ENCODE data around the gene CEP95.
"Not testable (repeated sequence)": the region's sequence is repeated elsewhere in the genome, so short reads cannot be mapped to it uniquely, and the experiment has no call there.

The CEP95 gene

GRCh38 chr17:64527914-64528313 is 21.1 kb downstream of the CEP95 start:
- no peak for DNase-seq

GRCh38 chr17:64529221-64529620 is 22.4 kb downstream of the CEP95 start:
- no peak for DNase-seq

DNA sequence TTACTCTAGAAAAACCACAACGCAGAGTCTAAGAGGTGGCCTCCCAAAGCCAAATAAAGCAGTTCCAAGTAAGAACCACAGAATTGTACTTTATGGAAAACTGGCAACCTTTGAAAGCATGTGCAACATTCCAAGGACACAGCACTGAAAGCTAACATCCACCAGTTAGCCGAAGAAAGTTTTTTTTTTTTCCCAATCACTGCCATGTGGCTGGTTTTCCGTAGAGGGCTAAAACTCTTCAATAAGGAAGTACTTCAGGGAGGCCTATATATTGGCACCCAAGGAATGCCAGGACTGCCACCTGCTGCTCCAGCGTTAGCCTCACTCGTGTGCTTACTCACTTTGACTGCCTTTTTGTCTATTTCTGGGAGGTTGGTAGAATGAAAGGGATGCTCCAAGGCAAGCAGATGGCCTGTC is 25.2 kb downstream of the CEP95 start:
- DNase-seq = no peak

GRCh38 chr17:64532409-64532808 is 25.6 kb downstream of the CEP95 start:
- no peak for DNase-seq

DNA sequence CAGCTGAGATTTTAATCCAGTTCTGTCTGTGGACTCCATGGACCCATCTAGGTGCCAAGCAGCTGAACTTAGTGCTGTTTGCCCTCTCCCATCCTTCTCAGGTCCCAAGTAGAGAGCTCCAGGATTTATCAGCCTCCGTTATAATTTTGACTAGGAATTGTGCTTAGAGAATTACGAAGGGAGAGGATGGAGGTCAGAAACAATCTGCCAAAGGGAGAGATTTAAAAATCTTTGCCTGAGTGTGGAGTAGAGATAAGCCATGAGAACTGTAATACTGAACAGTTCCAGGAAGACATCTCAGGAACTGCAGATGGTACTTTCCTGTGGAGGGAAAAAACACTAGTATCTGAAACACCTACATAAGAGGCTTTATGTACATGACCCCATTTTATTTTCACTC is 27.0 kb downstream of the CEP95 start:
- no peak for DNase-seq

DNA sequence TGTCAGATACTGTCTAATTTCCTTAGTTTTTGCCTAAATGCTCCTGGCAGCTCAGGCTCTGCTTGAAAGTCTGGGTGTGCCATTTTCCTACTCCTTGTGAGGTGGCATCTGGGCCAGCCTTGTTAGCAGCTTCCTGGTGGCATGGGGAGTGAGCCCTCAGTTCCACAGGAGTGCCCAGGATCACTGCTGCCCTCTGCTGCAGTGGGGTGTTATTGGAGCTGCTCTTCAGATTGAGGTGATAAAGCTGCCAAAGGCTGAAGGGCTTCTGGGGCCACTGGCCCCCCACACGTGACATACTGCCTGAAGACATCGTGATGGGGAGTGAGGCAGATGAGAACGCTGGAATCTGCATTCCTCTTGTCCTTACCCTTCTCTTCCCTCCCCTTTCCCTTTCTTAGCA is 27.4 kb downstream of the CEP95 start:
- DNase-seq = no peak

DNA sequence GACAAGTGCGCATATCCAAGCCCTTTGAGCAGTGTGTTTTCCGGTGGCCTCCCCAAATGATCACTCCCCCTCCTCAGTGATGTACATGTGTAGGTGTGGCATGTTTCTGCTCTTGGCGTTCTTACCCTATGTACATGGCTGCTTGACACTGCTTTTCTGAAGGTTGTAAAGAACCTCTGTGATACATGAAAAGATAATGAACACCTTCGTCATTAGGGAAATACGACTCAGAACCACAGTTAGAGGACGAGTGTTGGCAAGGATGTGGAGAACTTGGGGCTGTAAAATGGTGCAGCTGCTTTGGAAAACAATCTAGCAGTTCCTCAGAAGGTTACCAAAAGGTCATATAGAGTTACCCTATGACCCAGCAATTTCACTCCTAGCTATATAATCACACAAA is 28.6 kb downstream of the CEP95 start:
- no peak for DNase-seq

GRCh38 chr17:64536913-64537312 is 30.1 kb downstream of the CEP95 start:
- no peak for DNase-seq

DNA sequence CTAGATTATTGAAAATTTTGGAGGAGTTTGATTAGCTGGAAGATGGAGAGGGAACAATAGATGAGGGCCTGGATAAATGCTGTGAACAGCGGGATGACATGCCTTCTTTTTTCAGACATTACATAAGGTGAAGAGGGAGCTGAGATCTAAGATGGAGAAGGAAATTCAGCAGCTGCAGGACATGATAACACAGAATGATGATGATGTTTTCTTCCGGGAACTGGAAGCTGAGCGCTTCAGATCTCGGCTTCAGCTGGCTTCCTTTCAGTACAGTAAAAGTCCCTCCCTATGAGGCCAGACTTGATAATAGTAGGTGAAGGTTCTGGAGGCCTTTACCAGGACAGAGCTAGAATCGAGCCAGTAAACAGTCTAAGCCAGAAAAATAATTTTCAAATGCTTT is 30.7 kb downstream of the CEP95 start:
- DNase-seq = no peak

DNA sequence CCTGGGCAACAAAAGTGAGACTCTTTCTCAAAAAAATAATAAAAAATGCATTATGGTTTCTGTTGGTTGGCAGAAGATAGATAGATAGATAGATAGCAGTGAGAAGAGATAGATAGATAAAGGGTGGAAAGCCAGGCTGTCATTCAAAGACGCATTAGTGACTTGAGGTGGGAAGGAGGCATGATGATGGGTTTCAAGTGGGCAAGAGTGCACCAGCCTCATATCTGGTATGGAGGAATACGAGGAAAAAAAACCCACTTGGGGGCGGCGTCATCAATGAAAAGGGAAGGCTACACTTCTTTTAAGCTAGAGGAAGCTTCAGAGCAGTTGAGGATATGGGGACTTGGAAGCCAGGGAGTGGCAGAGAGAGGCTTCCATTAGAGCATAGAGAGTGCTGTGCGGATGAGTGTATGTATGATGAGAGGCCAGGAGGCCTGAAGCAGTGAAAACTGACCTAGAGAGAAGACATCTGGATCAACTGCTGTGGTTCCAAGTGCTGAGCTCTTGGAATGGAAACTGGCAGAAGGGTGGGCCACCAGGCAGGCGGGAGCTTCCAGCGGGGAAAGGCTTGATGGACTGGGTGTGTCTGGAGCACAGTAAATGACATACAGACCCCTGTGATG is 31.8 kb downstream of the CEP95 start:
- no peak for DNase-seq

DNA sequence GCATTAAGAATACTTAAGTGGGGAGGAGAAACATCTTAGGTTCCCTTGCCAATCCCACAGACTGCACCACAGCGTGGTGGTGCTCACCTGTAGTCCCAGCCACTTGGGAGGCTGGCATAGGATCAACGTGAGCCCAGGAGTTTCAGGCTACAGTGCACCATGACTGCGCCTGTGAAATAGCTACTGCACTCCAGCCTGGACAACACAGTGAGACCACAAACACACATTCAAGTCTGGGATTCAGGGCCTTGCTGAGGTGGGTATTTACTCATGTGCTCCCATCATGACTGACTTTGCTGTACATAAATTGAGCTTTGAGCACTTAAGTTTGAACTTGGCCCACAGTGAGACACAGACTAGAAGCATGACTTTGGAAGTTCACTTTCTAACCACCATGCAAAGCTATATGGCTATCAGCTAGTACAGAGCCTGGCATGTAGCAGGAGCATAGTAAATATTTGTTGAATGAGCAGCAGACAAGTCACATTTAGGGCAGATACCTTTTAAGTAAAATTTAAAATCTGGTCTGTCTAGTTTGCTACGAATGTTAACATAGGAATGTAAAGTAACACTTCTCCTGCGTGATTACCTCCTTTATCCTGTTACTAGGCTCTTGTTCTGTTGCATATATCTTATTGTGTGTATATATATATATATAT is 33.5 kb downstream of the CEP95 start:
- DNase-seq = no peak

DNA sequence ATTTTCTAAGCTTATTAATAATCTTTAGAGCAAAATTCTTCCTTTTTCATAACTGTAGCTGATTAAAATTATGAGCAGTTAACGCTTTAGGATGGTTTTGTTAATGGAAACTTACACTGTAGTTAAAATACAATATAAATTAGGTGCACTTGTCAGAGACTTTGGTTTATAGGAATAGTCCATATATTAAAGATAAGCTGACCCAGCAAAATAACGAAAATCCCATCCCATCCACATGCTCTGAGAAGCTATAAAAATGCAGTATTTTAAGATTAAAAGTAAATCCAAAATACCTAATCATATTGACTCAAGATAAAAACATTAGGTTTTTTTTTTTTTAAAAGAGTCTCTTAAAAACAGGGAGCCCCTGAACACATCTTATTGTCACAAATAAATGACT is 38.0 kb downstream of the CEP95 start:
- DNase-seq = no peak

DNA sequence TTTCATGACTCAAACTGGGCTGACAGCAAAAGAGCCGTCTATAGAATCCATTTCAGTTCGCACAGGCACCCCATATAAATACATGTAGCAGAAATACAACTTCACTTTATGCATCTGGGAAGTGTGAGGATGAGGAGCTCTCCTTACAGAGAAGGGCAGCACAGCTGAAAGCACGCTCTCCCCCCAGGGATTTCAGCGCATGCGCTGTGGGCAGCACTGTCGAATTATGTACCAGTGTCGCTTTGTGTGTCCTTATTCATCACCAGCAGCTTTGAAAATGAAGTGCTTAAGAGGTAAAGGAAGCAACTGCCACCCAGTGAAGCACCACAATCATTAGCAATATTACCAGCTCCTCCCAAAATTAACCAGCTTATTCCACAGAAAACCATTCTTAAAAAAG is 39.9 kb downstream of the CEP95 start:
- DNase-seq = no peak

GRCh38 chr17:64547319-64547718 is 40.5 kb downstream of the CEP95 start:
- no peak for DNase-seq

- no peak for DNase-seq
Measured at GRCh38 chr17:64551461-64551860, 44.7 kb downstream of the CEP95 start.

DNA sequence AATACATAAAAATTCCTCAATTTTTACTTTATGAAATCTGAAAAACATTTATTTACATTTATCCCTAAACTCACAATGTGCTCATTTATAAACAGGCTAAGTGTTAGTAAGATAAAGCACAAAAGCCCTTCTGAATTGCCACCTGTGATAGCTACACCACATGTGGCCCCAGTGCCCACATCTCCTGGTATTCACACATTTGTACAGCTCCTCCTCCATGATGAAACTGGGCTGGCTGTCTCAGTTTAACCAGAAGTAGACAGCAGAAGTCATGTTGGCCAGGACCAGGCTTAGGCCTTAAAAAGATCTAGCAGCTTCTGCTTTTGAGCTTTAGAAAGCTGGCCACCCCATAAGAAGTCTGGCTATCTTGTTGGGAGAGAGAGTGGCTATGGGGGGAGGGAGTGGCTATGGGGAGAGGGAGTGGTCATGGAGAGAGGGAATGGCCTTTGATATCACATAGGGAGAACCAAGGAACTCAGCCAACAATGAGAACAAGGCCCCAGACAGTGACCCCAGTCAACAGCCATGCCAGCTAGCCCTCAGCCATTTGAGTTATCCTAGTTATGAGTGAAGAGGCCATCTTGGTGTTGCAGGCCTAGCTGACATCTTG is 47.4 kb downstream of the CEP95 start:
- DNase-seq = no peak

DNA sequence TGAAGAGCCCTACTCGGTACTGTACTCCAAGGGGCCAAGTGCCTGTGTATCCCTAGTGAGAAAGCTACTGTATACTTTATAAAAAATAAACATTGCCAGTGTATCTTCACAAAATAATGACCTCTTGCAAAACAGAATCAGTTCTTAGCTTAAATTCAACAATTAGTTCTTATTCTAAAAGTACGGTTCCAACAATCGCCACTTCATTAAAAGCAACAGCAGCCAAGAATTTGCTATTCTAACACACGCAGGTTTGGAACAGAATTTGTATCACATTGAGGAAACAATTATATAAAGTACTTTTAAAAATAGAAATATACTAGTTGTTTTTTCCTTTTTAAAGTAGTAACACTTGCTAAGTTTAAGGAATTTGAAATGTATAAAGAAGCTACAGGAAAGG is 48.5 kb downstream of the CEP95 start:
- no peak for DNase-seq

GRCh38 chr17:64564098-64564497 is 57.3 kb downstream of the CEP95 start:
- no peak for DNase-seq

- DNase-seq = no peak
Measured at GRCh38 chr17:64565563-64565962, 58.8 kb downstream of the CEP95 start.

GRCh38 chr17:64571746-64572145 is 65.0 kb downstream of the CEP95 start:
- DNase-seq = no peak

- DNase-seq = no peak
Measured at GRCh38 chr17:64572682-64573154, 65.9 kb downstream of the CEP95 start.

DNA sequence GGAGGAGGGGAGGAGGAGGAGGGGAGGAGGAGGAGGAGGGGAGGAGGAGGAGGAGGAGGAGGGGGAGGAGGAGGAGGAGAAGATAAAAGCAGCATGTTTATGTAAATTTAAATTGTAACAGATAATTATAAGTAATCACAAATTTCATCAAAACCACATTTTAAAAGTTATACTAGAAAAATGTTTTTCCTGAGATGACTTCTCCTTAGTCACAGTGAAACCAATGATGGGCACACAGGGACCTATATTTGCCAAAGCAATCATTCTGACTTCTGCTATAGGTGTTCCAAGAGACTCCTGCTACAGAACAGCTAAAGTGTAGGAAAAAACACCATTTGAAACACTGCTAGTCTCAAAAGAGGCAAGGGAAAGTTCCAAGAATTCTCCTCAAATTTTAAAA is 66.4 kb downstream of the CEP95 start:
- no peak for DNase-seq

DNA sequence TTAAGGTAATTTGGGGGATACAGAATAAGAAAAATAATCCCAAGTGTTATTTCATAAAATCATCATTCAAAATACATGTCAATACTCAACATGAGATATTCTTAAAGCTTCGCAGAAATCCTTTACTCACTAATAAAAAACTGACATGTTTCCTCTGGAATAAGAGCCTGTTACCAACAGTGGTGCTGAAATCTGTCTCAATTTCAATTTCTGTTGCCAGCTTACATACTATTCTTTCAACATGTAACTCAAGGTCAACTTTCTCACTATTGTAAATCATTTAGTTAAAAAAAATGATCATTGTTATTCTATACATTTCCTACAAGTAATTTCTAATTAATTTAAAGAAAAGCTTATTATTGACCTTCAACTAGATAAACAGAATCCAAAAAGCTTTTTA is 67.9 kb downstream of the CEP95 start:
- DNase-seq = no peak

DNA sequence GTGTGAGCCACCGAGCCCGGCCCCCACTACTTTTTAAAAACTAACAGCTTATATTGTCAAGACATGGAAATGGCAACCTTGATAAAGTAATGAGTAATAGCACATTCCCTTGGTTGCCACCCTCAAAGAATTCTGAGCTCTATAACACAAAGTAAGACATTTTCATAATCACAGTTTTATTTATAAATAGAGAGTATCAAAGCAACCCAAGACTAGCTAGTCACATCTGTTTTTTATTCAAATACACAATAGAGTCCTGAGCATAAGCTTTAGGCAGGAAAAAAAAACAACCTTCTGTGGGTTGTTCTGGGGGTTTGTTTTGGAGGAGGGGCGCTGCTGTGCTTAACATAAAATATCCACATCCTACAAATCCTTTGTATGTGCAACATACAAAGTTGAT is 68.7 kb downstream of the CEP95 start:
- DNase-seq = no peak

- DNase-seq = not testable (repeated sequence)
Measured at GRCh38 chr17:64577025-64577424, 70.2 kb downstream of the CEP95 start.

All from stimulated activated CD4-positive, alpha-beta T cell treated with anti-CD3 and anti-CD28 coated beads, Interleukin-2, amount 100 ng/mL, for 24 hours (primary cell).